Measurements from ENCODE around the gene PTPRN2. TPM values are rescaled to one million over a fixed set of nuclear protein-coding genes. Genes with fewer than 3 reads are reported as not detected.

PTPRN2 gene
- total and polyA plus RNA-seq, 2 of the 8 experiments (the other 6 are each of a cell fraction or from before 2014, with no cell fraction given), result 2.6 to 4.5 TPM

- Histone ChIP-seq H3K4ac (replicated peaks; ENCODE audit: insufficient read length, low read depth, low read length) (no peak overlapping the region), H2BK20ac (ENCODE audit: low read length) (no peak overlapping the region), H3K9me3 (ENCODE audit: insufficient read depth in 2 of 2, low read depth in 1 of 2, low read length in 1 of 2) (peaks cover 5 to 6% of the 10 kb centered on the region in 2 experiments), H3K27me3 (replicated peaks in 1 of 4; ENCODE audit: control insufficient read depth in 3 of 4, extremely low read depth in 1 of 4, insufficient read depth in 3 of 4, low read length in 3 of 4) (peaks cover 0 to 2% (median 0%) of the 10 kb centered on the region in 4 experiments; a peak in 1 of 7 replicates), H3K4me1 (replicated peaks in 1 of 4; ENCODE audit: control insufficient read depth in 3 of 4, insufficient read depth in 4 of 4, low read length in 3 of 4) (no peaks in the 10 kb centered on the region), H3K14ac (ENCODE audit: insufficient read length) (no peak overlapping the region), H3K23me2 (ENCODE audit: low read depth, low read length) (no peaks in the 10 kb centered on the region), H4K91ac (replicated peaks; ENCODE audit: insufficient read length, low read length) (no peak overlapping the region), H3K36me3 (ENCODE audit: control insufficient read depth in 2 of 4, insufficient read depth in 4 of 4, low read length in 3 of 4) (no peaks in the 10 kb centered on the region), H2AK5ac (ENCODE audit: low read depth, low read length) (no peak overlapping the region), H3K27ac (ENCODE audit: low read depth, low read length) (no peak overlapping the region), H4K20me1 (replicated peaks in 1 of 2; ENCODE audit: control insufficient read depth in 1 of 2, insufficient read depth in 2 of 2, low read length in 2 of 2) (peaks cover 0 to 1% of the 10 kb centered on the region in 2 experiments), H2BK5ac (ENCODE audit: low read depth, low read length) (no peak overlapping the region), H4K8ac (ENCODE audit: extremely low read depth, insufficient read depth, low read length) (no peak overlapping the region), H3K18ac (ENCODE audit: extremely low read depth, low read length) (no peak overlapping the region), H3K79me2 (ENCODE audit: control insufficient read depth in 1 of 2, insufficient read depth in 2 of 2, low read length in 2 of 2) (no peaks in the 10 kb centered on the region), H2BK12ac (ENCODE audit: low read depth, low read length) (no peak overlapping the region), H3K56ac (replicated peaks; ENCODE audit: insufficient read length, low read depth, low read length) (no peak overlapping the region), H3K79me1 (ENCODE audit: low read depth, low read length) (no peaks in the 10 kb centered on the region), H3K4me2 (ENCODE audit: insufficient read depth in 1 of 2, low read depth in 2 of 2, low read length in 2 of 2) (no peak overlapping the region), H2AFZ (ENCODE audit: low read length) (no peak overlapping the region), H3K4me3 (ENCODE audit: extremely low read depth in 1 of 4, insufficient read depth in 2 of 4, low read depth in 3 of 4, low read length in 4 of 4) (no peak overlapping the region), H2BK15ac (ENCODE audit: low read length) (no peak overlapping the region), H3K9ac (replicated peaks in 1 of 4; ENCODE audit: extremely low read depth in 1 of 4, low read depth in 3 of 4, low read length in 3 of 4) (no peak overlapping the region), H4K5ac (ENCODE audit: insufficient read length, low read depth, low read length) (no peak overlapping the region), H3K23ac (ENCODE audit: insufficient read length) (no peak overlapping the region), H2BK120ac (replicated peaks; ENCODE audit: low read depth, low read length) (no peak overlapping the region)
- WGBS, 2 experiments (ENCODE audit: extremely low coverage in 1 of 2, insufficient coverage in 1 of 2, insufficient read length in 1 of 2, insufficient replicate concordance in 2 of 2, low coverage in 1 of 2, low lambda C conversion rate in 2 of 2, missing lambda C conversion rate in 1 of 2), result 100% methylated on average over 2 of the region's 2 CpGs; no CpG with 5 or more reads in 1 of the 2 experiments
- ChIA-PET CTCF (ENCODE audit: partially characterized antibody) (no interaction called here), POLR2A (ENCODE audit: partially characterized antibody) (no interaction called here)
- TF ChIP-seq E2F6 (IDR thresholded peaks at IDR 0.05), result no peak
- TF ChIP-seq SIN3A (conservative IDR thresholded peaks at IDR 0.05 in 1 of 2, IDR thresholded peaks at IDR 0.05 in 1 of 2; ENCODE audit: low read depth in 1 of 2, low read length in 2 of 2), result no peak
- TF ChIP-seq TEAD4 (IDR thresholded peaks at IDR 0.05; ENCODE audit: low read depth, low read length), result no peak
- TF ChIP-seq JUND (IDR thresholded peaks at IDR 0.05; ENCODE audit: low read length), result no peak
- no peak for TF ChIP-seq RXRA (IDR thresholded peaks at IDR 0.05; ENCODE audit: insufficient read depth, low read depth, low read length)
- DNase-seq (ENCODE audit: low read depth in 1 of 2, low spot score in 2 of 2) (no peak), FAIRE-seq (no peak)
These were observed 71.1 kb downstream of the PTPRN2 start for GRCh38 chr7:158516524-158516923.

All from H1 (cell line).